ENCODE results near the gene RLN3.
"Not testable (repeated sequence)": the region's sequence is repeated elsewhere in the genome, so short reads cannot be mapped to it uniquely, and the experiment has no call there.

The RLN3 gene

GRCh38 chr19:14022469-14022868 lies 5.5 kb upstream of the RLN3 start:
- TF ChIP-seq CTCF (IDR thresholded peaks at IDR 0.05; ENCODE audit: insufficient read depth, missing control alignments): no peak
- DNase-seq (ENCODE audit: insufficient read length, low spot score) (no peak), FAIRE-seq (no peak)

DNA sequence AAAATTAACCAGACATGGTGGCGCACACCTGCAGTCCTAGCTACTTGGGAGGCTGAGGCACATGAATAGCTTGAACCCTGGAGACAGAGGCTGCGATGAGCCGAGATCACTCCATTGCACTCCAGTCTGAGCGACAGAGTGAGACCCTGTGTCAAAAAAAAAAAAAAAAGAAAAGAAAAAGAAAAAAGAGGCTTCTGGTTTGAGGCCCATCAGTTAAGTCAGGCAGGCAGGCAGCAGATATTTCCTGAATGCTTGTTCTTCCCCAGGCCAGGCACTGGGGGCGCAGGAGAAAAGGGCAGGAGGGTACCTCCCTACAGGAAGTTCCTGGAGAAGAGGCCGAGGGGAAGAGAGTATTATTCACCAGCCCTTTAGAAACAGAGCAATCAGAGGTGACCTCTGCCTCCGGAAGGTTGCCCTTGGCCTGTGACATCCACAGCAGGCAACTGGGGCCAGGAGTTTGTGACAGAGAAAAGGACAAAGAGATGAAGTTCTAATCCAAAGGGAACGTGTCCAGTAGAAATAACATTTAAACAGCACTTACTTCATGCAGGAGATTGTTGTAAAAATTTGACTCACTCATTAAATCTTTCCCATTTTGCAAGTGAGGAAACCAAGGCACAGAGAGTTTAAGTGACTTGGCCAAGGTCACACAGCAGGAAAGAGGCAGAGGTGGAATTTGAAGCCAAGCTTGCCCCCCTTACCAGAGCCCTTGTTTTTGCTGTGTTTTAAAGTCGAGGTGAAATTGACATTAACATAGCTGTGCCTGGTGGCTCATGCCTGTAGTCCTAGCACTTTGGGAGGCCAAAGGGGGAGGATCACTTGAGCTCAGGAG lies 4.3 kb upstream of the RLN3 start:
- DNase-seq (ENCODE audit: insufficient read length, low spot score) (no peak), FAIRE-seq (no peak)
- TF ChIP-seq CTCF (IDR thresholded peaks at IDR 0.05; ENCODE audit: insufficient read depth, missing control alignments): no peak

DNA sequence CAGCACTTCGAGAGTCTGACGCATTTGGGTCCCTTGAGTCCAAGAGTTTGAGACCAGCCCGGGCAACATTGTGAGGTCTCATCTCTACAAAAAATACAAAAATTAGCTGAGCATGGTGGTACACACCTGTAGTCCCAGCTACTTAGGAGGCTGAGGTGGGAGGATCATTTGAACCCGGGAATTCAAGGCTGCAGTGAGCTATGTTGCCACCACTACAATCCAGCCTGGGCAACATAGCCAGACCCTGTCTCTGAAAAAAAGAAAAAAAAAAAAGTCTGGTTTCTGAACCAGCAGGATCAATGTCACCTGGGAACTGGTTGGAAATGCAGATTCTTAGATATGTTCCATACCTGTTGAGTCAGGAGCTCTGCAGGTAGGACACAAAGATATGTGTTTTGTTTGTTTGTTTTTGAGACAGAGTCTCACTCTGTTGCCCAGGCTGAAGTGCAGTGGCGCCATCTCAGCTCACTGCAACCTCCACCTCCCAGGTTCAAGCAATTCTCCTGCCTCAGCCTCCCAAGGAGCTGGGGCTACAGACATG lies 1.2 kb upstream of the RLN3 start:
- not testable (repeated sequence) for FAIRE-seq; DNase-seq (ENCODE audit: insufficient read length, low spot score)

DNA sequence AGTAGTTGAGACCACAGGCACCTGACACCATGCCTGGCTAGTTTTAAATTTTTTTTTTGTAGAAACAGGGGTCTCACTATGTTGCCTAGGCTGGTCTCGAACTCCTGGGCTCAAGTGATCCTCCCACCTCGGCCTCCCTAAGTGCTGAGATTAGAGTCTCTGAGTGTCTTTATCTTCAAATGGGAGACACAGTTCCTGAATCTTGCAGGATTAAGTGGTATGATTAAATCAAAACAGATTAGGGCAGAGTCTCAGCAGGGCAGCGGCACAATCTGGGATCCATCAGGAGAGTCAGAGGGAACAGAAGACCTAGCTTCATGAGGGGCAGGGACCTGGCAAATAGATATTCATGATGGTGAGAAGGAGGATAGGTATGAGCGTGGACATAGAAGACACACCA lies 953 bp downstream of the RLN3 start:
- no peak for TF ChIP-seq CTCF (IDR thresholded peaks at IDR 0.05; ENCODE audit: insufficient read depth, missing control alignments)
- FAIRE-seq: no peak
- peak; percentile 54 for DNase-seq (ENCODE audit: insufficient read length, low spot score)

DNA sequence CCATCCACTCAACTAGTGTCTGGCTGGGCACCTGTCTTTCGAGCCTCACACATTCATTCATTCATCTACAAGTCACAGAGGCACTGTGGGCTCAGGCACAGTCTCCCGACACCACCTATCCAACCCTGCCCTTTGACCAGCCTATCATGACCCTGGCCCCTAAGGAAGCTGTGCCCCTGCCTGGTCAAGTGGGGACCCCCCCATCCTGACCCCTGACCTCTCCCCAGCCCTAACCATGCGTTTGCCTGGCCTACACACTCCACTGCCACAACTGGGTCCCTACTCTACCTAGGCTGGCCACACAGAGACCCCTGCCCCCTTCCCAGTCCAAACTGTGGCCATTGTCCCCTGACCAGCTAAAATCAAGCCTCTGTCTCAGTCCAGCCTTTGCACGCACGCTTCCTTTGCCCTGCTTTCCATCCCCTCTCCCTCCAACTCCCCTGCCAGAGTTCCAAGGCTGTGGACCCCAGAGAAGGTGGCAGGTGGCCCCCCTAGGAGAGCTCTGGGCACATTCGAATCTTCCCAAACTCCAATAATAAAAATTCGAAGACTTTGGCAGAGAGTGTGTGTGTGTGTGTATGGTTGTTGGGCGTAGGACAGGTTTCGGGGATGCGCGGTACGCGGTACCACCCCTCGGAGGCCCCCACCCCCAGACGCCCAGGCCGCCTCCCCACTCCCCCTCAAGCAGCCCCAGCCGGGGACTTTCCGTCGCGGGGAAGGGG lies 3.2 kb downstream of the RLN3 start:
- DNase-seq (ENCODE audit: insufficient read length, low spot score) (no peak), FAIRE-seq (no peak)
- no peak for TF ChIP-seq CTCF (IDR thresholded peaks at IDR 0.05; ENCODE audit: insufficient read depth, missing control alignments)

GRCh38 chr19:14031719-14032480 lies 4.0 kb downstream of the RLN3 start, which contains the start of gene IL27RA:
Gene IL27RA (plus strand): TSS chr19:14031762. CDS start chr19:14031873, 111 bp downstream.
- peak; percentile 79 for DNase-seq (ENCODE audit: insufficient read length, low spot score)
- TF ChIP-seq CTCF (IDR thresholded peaks at IDR 0.05; ENCODE audit: insufficient read depth, missing control alignments): peak; percentile 70
- FAIRE-seq: no peak

DNA sequence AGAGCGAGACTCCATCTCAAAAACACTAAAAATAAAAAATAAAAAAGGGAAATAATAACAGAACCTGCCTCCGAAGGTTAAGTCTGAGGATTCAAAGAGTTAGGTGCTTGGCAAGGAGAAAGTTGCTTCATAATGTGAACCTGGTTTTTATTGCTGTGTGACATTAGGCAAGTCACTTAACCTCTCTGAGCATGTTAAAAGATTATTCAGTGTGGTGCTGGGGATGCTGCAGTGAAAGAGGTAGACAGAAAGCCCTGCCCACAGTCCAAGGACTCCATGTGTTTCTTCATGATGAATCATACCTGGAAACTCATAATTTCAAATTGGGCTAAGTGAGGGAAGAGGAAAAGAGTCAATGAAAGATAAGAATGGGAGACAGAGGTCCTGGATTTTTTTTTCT lies 6.0 kb downstream of the RLN3 start:
- no peak for TF ChIP-seq CTCF (IDR thresholded peaks at IDR 0.05; ENCODE audit: insufficient read depth, missing control alignments)
- FAIRE-seq (no peak), DNase-seq (ENCODE audit: insufficient read length, low spot score) (no peak)

DNA sequence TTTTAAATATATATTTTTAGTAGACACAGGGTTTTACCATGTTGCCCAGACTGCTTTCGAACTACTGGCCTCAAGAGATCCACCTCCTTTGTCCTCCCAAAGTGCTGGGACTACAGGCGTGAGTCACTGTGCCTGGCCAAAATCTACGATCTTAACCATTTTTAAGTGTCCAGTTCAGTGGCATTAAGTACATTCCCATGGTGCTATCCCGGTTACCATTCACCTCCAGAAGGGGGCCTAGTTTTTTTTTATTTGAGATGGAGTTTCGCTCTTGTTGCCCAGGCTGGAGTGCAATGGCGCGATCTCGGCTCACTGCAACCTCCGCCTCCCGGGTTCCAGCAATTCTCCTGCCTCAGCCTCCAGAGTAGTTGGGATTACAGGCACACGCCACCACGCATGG lies 7.2 kb downstream of the RLN3 start:
- not testable (repeated sequence) for FAIRE-seq; DNase-seq (ENCODE audit: insufficient read length, low spot score)

All from D721Med (cell line).